ENCODE measurements around the gene CROCC2.

Gene CROCC2

DNA sequence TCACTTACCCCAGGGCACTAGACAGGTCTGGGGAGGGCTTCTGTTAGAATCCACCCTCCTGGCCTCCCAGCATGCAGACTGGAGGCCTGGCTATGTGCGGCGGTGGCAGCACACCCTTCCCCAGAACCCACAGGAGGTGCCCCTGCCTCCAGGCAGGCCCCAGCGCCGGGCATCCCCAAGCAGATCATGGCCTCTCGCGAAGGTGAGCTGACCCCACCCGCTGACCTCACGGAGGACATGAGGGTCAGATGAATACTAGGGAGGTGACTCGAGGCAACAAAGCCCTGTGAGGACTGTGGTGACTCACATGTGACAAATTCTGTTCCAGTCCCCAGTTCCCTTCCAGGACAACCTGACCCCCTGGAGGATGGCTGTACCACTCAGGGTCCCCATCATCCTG is 12.1 kb upstream of the CROCC2 start:
- TF ChIP-seq, protein P1, sequence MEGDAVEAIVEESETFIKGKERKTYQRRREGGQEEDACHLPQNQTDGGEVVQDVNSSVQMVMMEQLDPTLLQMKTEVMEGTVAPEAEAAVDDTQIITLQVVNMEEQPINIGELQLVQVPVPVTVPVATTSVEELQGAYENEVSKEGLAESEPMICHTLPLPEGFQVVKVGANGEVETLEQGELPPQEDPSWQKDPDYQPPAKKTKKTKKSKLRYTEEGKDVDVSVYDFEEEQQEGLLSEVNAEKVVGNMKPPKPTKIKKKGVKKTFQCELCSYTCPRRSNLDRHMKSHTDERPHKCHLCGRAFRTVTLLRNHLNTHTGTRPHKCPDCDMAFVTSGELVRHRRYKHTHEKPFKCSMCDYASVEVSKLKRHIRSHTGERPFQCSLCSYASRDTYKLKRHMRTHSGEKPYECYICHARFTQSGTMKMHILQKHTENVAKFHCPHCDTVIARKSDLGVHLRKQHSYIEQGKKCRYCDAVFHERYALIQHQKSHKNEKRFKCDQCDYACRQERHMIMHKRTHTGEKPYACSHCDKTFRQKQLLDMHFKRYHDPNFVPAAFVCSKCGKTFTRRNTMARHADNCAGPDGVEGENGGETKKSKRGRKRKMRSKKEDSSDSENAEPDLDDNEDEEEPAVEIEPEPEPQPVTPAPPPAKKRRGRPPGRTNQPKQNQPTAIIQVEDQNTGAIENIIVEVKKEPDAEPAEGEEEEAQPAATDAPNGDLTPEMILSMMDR (IDR thresholded peaks at IDR 0.05; ENCODE audit: insufficient read depth, low read length, poor library complexity, severe bottlenecking), result no peak
- H3K36me3 ChIP-seq (ENCODE audit: control insufficient read depth, insufficient read depth, low read length), result no peaks in the 10 kb centered on the region
- H3K4me3 ChIP-seq (replicated peaks; ENCODE audit: low read depth, low read length), result no peak overlapping the region
- H3K27me3 ChIP-seq (replicated peaks; ENCODE audit: control insufficient read depth, insufficient read depth, low read length), result no peaks in the 10 kb centered on the region; the same call in 1 of the 2 replicates
- DNase-seq (ENCODE audit: extremely low read depth, insufficient read length), result no peak

DNA sequence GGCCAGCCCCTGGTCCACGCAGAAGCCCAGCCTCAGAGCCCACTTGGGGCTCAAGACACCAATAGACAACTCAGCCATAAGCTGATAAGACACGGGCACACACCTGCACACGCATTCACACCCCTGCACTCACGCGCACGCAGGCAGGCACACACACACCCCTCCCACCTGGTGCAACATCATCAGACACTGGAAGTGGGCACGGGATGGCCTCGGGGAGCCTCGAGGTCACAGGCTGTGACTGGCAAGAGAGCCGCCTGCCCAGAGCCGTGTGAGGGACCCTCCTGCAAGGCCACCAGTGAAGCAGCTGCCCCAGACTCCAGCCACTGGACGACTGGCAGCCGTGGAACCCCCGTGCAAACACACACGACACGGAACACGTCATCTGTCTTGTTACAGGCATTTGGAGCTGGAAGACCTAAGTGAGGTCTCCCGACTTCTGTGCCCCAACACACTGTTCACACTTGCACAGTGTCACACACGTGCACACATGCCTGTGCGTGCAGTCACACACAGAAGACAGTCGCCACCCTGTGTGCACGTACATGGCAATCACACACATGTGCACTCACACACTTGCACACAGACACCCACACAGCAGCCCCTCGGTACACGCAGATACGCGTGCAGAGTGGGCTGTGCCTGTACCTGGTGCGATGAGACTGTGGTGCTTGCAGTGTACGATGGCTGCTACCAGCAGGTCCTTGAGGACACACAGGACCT is 11.1 kb upstream of the CROCC2 start:
- H3K4me3 ChIP-seq (replicated peaks; ENCODE audit: low read depth, low read length), result no peak overlapping the region
- no peak for DNase-seq (ENCODE audit: extremely low read depth, insufficient read length)
- TF ChIP-seq, protein P1 (IDR thresholded peaks at IDR 0.05; ENCODE audit: insufficient read depth, low read length, poor library complexity, severe bottlenecking), result no peak
- no peaks in the 10 kb centered on the region; the same call in 1 of the 2 replicates for H3K27me3 ChIP-seq (replicated peaks; ENCODE audit: control insufficient read depth, insufficient read depth, low read length)
- H3K36me3 ChIP-seq (ENCODE audit: control insufficient read depth, insufficient read depth, low read length), result no peaks in the 10 kb centered on the region

DNA sequence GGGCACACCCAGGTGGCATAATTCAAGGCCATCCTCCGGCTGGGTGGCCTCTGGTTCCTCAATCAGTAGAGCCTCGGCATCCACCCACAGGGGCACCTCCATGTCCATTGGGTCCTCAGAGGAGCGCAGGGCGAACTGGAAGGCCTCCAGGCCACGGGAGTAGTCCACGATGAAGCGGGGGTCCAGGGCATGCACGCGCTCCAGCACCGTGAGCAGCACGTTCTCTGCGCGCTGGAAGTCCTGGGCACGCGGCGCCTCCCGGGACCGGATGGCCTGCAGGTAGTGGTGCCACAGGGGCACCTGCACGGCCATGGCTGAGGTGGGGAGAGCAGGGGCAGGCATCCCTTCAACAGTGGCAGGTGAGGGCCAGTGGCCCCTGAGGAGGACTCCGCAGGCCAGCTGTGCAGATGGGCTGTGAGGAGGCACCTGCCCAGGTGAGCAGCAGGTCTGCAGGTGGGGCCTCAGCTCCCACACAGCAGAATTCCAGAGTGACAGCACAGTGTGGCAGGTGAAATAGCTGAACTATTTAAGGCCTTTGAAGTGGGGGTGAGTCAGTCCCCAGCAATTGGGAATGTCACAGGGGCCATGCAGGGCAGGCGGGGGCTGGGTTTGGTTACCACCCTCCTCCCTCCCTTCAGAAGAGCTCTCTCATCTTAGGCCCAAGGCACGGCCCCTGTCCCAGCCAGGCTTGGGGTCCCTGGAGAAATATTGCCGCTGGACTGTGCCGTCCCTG is 10.3 kb upstream of the CROCC2 start, which contains the start of gene MAB21L4:
MAB21L4 (minus strand) TSS at position 501 of the 733 bp plus-strand sequence; CDS start at position 342, 159 bp downstream.
- TF ChIP-seq, protein P1 (IDR thresholded peaks at IDR 0.05; ENCODE audit: insufficient read depth, low read length, poor library complexity, severe bottlenecking), result no peak
- Histone ChIP-seq H3K4me3 (replicated peaks; ENCODE audit: low read depth, low read length) (no peak within 1 kb of the TSS), H3K36me3 (ENCODE audit: control insufficient read depth, insufficient read depth, low read length) (no peaks in the 10 kb centered on the region), H3K27me3 (replicated peaks; ENCODE audit: control insufficient read depth, insufficient read depth, low read length) (no peaks in the 10 kb centered on the region; the same call in 1 of the 2 replicates)
- DNase-seq (ENCODE audit: extremely low read depth, insufficient read length), result no peak

DNA sequence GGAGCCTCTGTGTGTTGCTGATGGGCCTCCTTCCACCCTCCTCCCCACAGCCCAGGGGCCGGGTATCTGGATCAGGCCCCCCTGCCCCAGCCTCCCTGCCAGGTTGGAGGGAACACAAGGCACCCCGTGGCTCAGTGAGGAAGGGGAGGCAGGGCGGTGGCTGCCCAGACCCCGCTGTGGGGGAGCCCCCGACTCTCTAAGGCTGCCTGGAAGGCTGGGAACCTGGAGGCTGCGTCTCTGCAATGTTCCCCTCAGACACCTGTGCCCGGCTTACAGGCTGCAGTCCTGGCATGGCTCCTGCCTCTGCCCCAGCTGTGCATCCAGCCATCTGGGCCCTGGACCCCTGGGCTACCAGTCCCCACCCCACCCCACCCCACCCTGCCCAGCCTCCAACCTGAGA is 9.7 kb upstream of the CROCC2 start:
- TF ChIP-seq, protein P1 (IDR thresholded peaks at IDR 0.05; ENCODE audit: insufficient read depth, low read length, poor library complexity, severe bottlenecking), result no peak
- H3K4me3 ChIP-seq (replicated peaks; ENCODE audit: low read depth, low read length), result no peak overlapping the region
- H3K27me3 ChIP-seq (replicated peaks; ENCODE audit: control insufficient read depth, insufficient read depth, low read length), result no peaks in the 10 kb centered on the region; the same call in 1 of the 2 replicates
- no peak for DNase-seq (ENCODE audit: extremely low read depth, insufficient read length)
- no peaks in the 10 kb centered on the region for H3K36me3 ChIP-seq (ENCODE audit: control insufficient read depth, insufficient read depth, low read length)

DNA sequence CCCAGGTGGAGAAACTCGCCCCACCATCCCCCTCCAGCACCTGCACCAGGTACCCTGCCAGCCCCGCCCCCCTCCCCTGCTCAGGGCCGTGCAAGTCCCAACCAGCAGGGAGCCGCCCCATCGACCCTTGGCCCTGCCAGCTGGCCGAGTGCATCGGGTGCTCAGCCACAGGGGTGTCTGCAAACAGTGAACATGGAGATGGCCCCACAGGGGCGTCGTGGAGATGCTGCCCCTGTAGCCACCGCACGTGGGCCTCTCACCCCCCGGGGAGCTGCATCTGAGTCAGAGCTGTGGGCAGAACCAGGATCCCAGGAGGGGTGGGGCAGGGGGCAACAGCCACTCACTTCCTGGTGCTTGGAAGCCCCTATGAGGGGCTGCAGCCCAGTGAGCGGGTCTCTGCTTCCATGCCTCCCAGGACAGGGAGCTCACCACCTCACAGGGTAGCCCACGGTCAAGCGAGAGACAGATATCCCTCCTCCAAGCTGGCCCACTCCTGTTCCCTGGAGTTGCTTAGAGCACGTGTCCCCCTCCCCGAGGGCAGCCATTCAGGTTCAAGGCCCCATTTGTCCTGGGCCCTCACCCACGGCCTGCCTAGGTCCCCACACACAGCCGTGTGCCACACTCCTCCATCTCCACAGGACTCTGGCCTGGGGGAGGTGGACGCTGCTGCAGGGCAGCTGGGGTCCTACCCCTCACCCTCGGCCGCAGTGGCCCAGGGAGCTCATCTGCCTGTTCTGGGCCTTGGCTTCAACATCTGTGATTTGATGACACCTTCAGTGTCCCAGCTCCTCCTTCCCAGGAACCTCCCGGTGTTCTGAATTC is 9.1 kb upstream of the CROCC2 start:
- TF ChIP-seq, protein P1 (IDR thresholded peaks at IDR 0.05; ENCODE audit: insufficient read depth, low read length, poor library complexity, severe bottlenecking), result no peak
- Histone ChIP-seq H3K27me3 (replicated peaks; ENCODE audit: control insufficient read depth, insufficient read depth, low read length) (no peaks in the 10 kb centered on the region; the same call in 1 of the 2 replicates), H3K4me3 (replicated peaks; ENCODE audit: low read depth, low read length) (no peak overlapping the region), H3K36me3 (ENCODE audit: control insufficient read depth, insufficient read depth, low read length) (no peaks in the 10 kb centered on the region)
- DNase-seq (ENCODE audit: extremely low read depth, insufficient read length), result no peak
